Subcutaneous adipose tissue (tissue), 4 donors: Measurements from ENCODE around the gene CGB5. TPM values are rescaled to one million over a fixed set of nuclear protein-coding genes. Genes with fewer than 3 reads are reported as not detected.
"Not testable (repeated sequence)": the region's sequence is repeated elsewhere in the genome, so short reads cannot be mapped to it uniquely, and the experiment has no call there.

Experiments
- total RNA-seq, 4 donors: library from RNA; depleted of rRNA; stranded (reverse); fragments of >200 nt; gene quantifications; one replicate each; pipeline ENCODE4 v1.1.0, GENCODE V29; 2016
- TF ChIP-seq, protein P1 (sequence below): fragments of 450-650 bp; IDR thresholded peaks from one replicate; pipeline ENCODE4 v1.5.1; 2016; ENCODE audit warnings: low read depth, mild to moderate bottlenecking, control low read depth, antibody characterized with exemption, moderate library complexity

The CGB5 gene
- total RNA-seq, 4 donors from 2014 or later: not detected

DNA sequence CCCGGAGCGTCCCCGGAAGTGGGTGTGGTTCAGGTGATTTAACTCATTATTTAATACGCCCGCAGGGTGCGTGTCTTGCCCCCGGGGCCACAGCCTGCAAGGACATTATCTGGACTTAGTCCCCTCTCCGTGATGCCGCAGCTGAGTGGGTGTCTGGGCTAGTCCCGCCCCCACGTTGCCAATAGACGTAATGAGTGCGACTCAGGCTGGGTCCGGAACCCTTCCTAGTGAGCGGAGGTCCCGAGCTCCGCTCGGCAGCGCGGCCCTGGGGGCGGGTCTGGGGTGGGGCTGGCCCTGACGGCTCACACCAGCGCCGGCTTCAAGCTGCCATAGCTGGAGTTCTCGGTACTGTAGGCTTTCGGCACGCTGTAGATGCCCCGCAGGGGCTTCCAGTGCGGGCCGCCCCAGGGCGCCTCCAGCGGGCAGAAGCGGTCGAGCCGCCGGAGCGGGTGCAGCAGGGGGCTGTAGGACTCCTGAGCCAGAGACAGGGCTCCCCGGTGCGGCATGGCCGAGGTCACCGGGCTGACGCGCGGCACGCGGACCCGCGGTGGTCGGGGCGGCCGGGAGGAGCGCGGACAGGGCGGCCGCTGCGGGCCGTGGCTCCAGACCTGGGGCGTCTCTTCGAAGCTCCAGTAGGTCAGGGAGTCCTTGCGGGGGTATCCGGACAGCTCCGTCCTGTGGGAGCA lies 25.8 kb upstream of the CGB5 start:
- TF ChIP-seq, protein P1, sequence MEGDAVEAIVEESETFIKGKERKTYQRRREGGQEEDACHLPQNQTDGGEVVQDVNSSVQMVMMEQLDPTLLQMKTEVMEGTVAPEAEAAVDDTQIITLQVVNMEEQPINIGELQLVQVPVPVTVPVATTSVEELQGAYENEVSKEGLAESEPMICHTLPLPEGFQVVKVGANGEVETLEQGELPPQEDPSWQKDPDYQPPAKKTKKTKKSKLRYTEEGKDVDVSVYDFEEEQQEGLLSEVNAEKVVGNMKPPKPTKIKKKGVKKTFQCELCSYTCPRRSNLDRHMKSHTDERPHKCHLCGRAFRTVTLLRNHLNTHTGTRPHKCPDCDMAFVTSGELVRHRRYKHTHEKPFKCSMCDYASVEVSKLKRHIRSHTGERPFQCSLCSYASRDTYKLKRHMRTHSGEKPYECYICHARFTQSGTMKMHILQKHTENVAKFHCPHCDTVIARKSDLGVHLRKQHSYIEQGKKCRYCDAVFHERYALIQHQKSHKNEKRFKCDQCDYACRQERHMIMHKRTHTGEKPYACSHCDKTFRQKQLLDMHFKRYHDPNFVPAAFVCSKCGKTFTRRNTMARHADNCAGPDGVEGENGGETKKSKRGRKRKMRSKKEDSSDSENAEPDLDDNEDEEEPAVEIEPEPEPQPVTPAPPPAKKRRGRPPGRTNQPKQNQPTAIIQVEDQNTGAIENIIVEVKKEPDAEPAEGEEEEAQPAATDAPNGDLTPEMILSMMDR: no peak

DNA sequence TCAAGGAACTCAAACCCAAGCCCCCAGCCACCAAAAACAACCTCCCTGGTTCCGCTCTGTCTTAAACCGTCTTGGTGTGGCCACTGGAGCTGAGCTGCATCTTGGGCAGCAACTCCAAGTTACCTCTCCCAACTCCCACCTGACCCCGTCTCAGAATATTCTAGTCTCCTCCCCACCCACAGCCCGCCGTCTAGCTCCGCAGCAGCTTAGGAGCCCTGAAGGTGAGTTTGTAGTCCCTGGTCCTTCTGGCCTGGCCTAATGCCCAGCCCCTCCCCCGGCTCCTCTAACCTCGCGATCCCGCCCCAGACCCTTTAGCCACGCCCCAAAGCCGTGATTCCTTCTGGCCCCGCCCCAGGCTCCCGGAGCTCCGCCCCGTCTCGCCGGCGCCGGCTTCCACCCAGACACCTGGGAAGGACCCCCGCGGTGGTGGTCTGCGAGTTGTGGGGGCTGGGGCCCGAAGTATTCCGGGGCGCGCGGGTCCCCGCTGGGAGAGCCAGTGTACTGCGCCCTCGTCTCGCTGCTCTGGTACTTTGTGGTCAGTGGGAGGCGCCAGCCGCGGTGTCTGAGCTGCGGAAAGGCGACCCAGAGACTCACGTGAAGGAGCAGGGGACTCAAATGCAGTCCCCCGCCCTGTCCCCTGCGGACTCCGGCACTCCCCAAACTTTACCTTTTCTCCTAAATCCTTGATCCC lies 24.3 kb upstream of the CGB5 start:
- TF ChIP-seq, protein P1: no peak

DNA sequence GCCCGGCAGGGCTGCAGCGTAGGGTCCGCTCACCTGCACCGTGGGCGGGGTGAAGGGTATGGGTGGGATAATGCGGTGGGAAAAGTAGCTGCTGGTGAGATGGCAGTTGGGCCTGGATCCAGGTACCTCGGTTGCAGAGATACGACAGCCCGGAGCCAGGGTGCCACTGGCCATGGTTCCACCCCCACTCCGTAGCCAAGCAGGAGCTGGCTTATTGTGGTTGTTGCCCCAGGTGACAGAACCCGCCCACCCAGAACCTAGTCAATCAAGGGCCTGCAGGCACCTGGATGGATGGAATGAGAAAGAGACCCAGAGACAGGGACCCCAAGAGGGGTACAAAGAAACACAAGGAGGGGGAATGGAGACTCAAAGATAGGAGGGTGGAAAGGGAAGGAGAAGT lies 23.3 kb upstream of the CGB5 start:
- TF ChIP-seq, protein P1: no peak

DNA sequence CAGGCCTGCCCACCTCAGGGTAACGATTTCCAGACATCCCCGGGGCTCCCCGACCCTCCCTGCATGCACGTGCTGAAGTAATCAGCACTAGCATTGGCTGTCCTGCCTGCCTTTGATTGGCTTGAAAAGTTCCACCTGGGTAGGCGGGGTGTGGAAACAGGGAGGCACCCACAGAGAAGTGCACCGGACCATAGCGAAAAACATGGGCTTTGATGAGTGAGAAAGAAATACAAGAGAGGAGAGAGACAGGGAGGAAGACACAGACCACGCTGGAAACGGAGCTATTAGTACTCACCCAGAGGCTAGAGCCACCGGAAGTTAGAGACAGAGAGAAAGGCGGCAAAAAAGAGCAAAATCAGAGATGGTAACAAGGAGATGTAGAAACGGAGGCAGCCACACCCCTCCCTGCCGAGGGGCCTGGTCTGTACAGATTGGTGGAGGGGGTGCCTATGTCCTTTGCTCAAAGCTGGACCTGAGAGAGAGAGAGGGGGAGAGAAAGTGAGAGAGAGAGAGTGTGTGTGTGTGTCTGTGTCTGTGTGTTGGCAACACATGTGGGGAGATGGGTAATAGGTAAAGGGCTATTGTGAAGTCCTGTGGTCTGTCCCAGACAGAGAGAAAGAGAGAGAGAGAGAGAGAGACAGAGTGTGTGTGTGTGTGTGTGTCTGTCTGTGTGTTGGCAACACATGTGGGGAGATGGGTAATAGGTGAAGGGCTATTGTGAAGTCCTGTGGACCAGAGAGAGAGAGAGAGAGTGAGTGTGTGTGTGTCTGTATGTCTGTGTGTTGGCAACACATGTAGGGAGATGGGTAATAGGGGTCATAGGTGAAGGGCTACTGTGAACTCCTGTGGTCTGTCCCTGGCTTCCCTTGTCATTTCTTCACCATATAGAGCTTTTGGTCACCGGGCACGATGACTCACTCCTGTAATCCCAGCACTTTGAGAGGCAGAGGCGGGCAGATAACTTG lies 22.4 kb upstream of the CGB5 start:
- TF ChIP-seq, protein P1: no peak

DNA sequence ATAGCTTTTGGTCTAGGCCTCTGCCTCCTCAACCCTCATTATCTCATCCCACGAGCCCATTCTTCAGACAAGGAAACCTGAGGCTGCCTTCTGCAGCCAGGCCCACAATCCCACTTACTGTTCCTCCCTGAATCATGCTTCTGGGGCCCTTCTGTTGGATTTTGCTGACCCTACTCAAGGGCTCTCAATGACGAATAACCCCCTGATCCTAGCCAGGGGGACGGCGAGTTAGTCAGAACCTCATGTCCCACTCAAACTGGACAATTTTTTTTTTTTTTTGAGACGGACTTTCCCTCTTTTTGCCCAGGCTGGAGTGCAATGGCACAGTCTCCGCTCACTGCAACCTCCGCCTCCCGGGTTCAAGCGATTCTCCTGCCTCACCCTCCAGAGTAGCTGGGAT lies 21.5 kb upstream of the CGB5 start:
- TF ChIP-seq, protein P1: no peak

DNA sequence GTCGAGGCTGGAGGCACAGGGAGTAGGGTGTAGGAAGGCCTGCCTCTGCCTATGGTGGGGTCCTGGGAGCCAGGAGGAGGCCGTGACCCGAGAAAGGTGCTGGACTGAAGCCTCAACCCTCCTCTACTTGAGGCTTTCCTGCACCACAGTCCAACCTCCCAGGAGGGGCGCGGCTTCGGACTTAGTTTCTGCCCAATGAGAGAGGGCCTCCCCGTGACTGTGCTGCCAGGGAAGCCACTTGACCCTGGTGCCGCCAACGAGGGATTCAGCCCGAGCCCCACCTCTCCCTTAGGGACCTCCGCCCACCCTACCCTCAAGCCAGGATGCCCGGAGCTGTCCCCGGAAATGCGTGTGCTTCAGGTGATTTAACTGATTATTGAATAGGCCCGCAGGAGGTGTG lies 19.4 kb upstream of the CGB5 start, which contains the start of gene CGB3:
CGB3 (minus strand) TSS at position 101 of the 400 bp plus-strand sequence. CDS start 362 bp downstream, outside the sequence.
- TF ChIP-seq, protein P1: not testable (repeated sequence)
